Measurements from ENCODE around the gene TPRG1. TPM values are rescaled to one million over a fixed set of nuclear protein-coding genes. Genes with fewer than 3 reads are reported as not detected.

The TPRG1 gene
- total RNA-seq, 2 donors from 2014 or later = 0.69 to 1.3 TPM

DNA sequence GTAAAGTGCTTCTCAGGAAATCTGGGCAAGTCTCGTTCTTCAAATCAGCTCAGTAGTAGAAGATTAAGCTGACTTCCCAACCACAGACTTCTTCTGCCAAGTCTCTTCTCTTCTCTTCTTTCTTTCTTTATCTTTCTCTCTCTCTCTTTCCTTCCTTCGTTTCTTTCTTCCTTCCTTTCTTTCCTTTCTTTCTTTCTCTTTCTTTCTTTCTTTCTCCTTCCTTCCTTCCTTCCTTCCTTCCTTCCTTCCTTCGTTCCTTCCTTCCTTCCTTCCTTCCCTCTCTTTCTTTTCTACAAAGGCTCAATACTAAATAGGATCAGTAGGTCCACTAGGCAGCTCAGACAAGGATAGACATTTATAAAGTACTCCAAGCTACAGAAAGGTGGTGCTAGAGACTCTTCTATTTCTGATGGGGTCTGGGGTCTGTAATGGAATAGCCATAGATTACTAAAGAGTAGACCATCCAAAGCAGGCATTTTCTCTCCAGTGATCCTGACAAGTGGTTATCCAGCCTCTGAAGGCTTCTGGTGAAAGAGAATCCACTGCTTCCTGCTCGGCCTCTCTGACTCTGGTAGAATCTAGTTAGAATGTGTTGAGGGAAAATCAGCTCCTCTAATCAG is 100.8 kb downstream of the TPRG1 start:
- Mint-ChIP-seq H3K4me1 (no peaks in the 10 kb centered on the region), H3K9me3 (no peaks in the 10 kb centered on the region), H3K27me3 (ENCODE audit: insufficient read depth) (peaks cover 18% of the 10 kb centered on the region), H3K4me3 (no peak overlapping the region), H3K27ac (no peak overlapping the region), H3K36me3 (ENCODE audit: low read depth) (no peaks in the 10 kb centered on the region)
- Histone ChIP-seq H3K27me3 (ENCODE audit: control insufficient read depth, insufficient read depth, low read length, poor library complexity, severe bottlenecking) (peaks cover 52% of the 10 kb centered on the region), H3K27ac (ENCODE audit: low read depth, low read length) (no peak overlapping the region), H3K4me1 (ENCODE audit: control insufficient read depth, insufficient read depth, low read length) (no peaks in the 10 kb centered on the region), H3K9ac (ENCODE audit: extremely low read depth, low read length, poor library complexity, severe bottlenecking) (no peak overlapping the region), H3K36me3 (ENCODE audit: control insufficient read depth, insufficient read depth, low read length) (no peaks in the 10 kb centered on the region), H3K9me3 (ENCODE audit: control insufficient read depth, low read length) (no peaks in the 10 kb centered on the region), H3K4me3 (ENCODE audit: low read length) (no peak overlapping the region)
- WGBS, 2 experiments (ENCODE audit: insufficient coverage in 1 of 2, insufficient read length in 1 of 2) = 65 to 100% methylated on average over 2 to 4 of the region's 4 CpGs
- DNase-seq = no peak
- TF ChIP-seq, protein P1, sequence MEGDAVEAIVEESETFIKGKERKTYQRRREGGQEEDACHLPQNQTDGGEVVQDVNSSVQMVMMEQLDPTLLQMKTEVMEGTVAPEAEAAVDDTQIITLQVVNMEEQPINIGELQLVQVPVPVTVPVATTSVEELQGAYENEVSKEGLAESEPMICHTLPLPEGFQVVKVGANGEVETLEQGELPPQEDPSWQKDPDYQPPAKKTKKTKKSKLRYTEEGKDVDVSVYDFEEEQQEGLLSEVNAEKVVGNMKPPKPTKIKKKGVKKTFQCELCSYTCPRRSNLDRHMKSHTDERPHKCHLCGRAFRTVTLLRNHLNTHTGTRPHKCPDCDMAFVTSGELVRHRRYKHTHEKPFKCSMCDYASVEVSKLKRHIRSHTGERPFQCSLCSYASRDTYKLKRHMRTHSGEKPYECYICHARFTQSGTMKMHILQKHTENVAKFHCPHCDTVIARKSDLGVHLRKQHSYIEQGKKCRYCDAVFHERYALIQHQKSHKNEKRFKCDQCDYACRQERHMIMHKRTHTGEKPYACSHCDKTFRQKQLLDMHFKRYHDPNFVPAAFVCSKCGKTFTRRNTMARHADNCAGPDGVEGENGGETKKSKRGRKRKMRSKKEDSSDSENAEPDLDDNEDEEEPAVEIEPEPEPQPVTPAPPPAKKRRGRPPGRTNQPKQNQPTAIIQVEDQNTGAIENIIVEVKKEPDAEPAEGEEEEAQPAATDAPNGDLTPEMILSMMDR (conservative IDR thresholded peaks at IDR 0.05) = peak; percentile 81

DNA sequence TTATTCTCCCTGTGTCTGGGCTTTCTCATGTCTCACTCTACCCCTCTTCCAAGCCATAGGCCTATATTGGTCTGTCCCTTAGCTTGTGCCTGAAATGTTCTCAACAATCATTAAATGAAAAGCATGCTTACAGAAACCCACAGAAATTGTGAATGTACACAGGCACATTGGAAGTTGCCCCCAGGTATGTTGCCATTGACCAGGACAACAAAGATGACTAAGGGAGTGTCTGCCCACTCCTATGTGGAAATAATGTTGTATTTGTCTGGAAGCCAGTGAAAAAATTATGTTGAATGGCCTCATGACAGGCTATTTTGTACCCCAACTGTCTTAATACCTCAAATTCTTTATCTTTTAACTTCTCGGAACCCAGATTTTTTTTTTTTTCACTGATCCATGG is 102.0 kb downstream of the TPRG1 start:
- Mint-ChIP-seq H3K27ac (no peak overlapping the region), H3K27me3 (ENCODE audit: insufficient read depth) (peaks cover 29% of the 10 kb centered on the region), H3K36me3 (ENCODE audit: low read depth) (no peaks in the 10 kb centered on the region), H3K4me1 (no peaks in the 10 kb centered on the region), H3K4me3 (no peak overlapping the region), H3K9me3 (no peaks in the 10 kb centered on the region)
- H3K4me1 ChIP-seq (ENCODE audit: control insufficient read depth, insufficient read depth, low read length) = no peaks in the 10 kb centered on the region
- H3K4me3 ChIP-seq (ENCODE audit: low read length) = no peak overlapping the region
- 100% methylated on average over 1 of the region's 1 CpG; no CpG with 5 or more reads in 1 of the 2 experiments for WGBS, 2 experiments (ENCODE audit: insufficient coverage in 1 of 2, insufficient read length in 1 of 2)
- H3K27ac ChIP-seq (ENCODE audit: low read depth, low read length) = no peak overlapping the region
- TF ChIP-seq, protein P1 (conservative IDR thresholded peaks at IDR 0.05) = no peak
- no peaks in the 10 kb centered on the region for H3K36me3 ChIP-seq (ENCODE audit: control insufficient read depth, insufficient read depth, low read length)
- no peaks in the 10 kb centered on the region for H3K9me3 ChIP-seq (ENCODE audit: control insufficient read depth, low read length)
- no peak overlapping the region for H3K9ac ChIP-seq (ENCODE audit: extremely low read depth, low read length, poor library complexity, severe bottlenecking)
- no peak for DNase-seq
- H3K27me3 ChIP-seq (ENCODE audit: control insufficient read depth, insufficient read depth, low read length, poor library complexity, severe bottlenecking) = peaks cover 63% of the 10 kb centered on the region

DNA sequence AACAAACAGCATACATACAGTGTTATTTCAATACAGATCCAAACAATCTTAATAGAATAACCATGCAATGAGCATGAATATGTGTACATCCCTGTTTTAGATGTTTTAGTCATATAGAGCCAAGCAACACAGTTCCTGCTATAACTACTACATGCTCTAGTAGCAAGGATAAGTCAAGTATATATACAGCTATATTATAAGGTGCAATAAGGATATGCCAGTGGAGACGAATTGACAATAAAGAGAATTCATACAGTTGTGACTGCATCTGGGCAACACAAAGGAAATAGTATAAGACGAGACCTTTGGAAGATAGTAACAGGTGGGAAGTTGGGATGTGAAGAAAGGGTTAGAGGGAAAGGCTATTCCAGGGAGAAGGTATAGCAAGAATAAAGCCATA is 103.4 kb downstream of the TPRG1 start:
- Mint-ChIP-seq H3K4me1 (no peaks in the 10 kb centered on the region), H3K27ac (no peak overlapping the region), H3K27me3 (ENCODE audit: insufficient read depth) (peaks cover 38% of the 10 kb centered on the region), H3K4me3 (no peak overlapping the region), H3K9me3 (no peaks in the 10 kb centered on the region), H3K36me3 (ENCODE audit: low read depth) (no peaks in the 10 kb centered on the region)
- H3K4me3 ChIP-seq (ENCODE audit: low read length) = no peak overlapping the region
- H3K9ac ChIP-seq (ENCODE audit: extremely low read depth, low read length, poor library complexity, severe bottlenecking) = no peak overlapping the region
- H3K36me3 ChIP-seq (ENCODE audit: control insufficient read depth, insufficient read depth, low read length) = no peaks in the 10 kb centered on the region
- no peaks in the 10 kb centered on the region for H3K9me3 ChIP-seq (ENCODE audit: control insufficient read depth, low read length)
- WGBS, 2 experiments (ENCODE audit: insufficient coverage in 1 of 2, insufficient read length in 1 of 2) = 90 to 91% methylated on average over 2 of the region's 2 CpGs
- TF ChIP-seq, protein P1 (conservative IDR thresholded peaks at IDR 0.05) = no peak
- no peaks in the 10 kb centered on the region for H3K4me1 ChIP-seq (ENCODE audit: control insufficient read depth, insufficient read depth, low read length)
- peaks cover 74% of the 10 kb centered on the region for H3K27me3 ChIP-seq (ENCODE audit: control insufficient read depth, insufficient read depth, low read length, poor library complexity, severe bottlenecking)
- H3K27ac ChIP-seq (ENCODE audit: low read depth, low read length) = no peak overlapping the region
- DNase-seq = no peak

Measured in endodermal cell (in vitro differentiated cells).